Measurements from ENCODE around the gene ZNF169.
"Not testable (repeated sequence)": the region's sequence is repeated elsewhere in the genome, so short reads cannot be mapped to it uniquely, and the experiment has no call there.

GRCh38 chr9:94322342-94322940 is 63.3 kb downstream of the ZNF169 start:
- TF ChIP-seq CTCF, POLR2A (IDR thresholded peaks at IDR 0.05): not testable (repeated sequence)

Data from Peyer's patch (tissue), 4 donors.